GM21381 (cell line): ENCODE results near the gene ZGPAT.
A peak's percentile ranks its signal among the peaks of the same experiment; 100 is the strongest.

Experiments used
- ATAC-seq: cut with Tn5 transposase; IDR thresholded peaks from one replicate; pipeline ENCODE4 v1.9.1; 2021; ENCODE audit warnings: mild to moderate bottlenecking, moderate library complexity; ENCODE audit not compliant: unreplicated experiment

ZGPAT gene

GRCh38 chr20:63732118-63733095 lies 24.6 kb downstream of the ZGPAT start:
- no peak for ATAC-seq

DNA sequence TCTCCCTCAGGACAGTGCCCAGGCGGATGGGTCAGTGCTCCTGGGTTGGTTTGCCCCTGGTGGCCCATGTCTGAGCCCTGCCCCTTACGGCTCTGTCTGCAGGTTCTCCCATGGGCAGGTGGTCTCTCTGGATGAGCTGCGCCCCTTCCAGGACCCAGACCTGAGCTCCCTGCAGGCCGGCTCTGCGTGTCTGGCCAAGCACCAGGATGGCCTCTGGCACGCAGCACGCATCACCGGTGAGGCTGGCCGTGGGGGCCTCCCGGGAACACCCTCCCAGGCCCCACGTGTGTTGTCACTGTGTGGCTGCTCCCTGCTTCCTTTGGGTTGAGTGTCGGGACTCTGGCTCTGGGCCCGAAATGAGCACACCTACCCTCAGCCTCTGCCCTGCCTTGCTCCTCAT lies 25.3 kb downstream of the ZGPAT start:
- ATAC-seq, result no peak

DNA sequence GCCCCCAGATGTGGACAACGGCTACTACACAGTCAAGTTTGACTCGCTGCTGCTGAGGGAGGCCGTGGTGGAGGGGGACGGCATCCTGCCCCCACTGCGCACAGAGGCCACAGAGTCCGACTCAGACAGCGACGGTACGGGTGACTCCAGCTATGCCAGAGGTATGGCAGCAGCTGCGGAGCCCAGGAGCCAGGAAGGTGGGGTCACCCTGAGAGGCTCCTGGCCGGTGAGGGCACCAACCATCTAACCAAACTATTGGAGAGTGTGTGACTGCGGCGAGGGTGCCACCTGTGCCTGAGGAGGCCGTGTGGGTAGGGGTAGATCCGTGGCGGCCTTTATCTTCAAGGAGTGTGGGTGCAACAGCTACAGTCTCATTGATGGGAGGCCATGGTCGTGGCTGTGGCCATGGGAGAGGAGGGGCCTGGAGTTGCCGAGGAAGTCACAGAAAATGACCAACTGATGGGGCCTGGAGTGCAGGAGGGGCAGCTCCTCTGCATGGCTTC lies 25.8 kb downstream of the ZGPAT start:
- no peak for ATAC-seq

GRCh38 chr20:63734111-63734945 lies 26.5 kb downstream of the ZGPAT start:
- ATAC-seq, result no peak

- no peak for ATAC-seq
Observed at GRCh38 chr20:63734946-63735858, 27.4 kb downstream of the ZGPAT start.

- no peak for ATAC-seq
Observed at GRCh38 chr20:63735859-63736718, 28.2 kb downstream of the ZGPAT start, which contains the start of gene LIME1. TSS of gene LIME1 (plus strand) at chr20:63736664. CDS start at chr20:63737550, 886 bp downstream.

DNA sequence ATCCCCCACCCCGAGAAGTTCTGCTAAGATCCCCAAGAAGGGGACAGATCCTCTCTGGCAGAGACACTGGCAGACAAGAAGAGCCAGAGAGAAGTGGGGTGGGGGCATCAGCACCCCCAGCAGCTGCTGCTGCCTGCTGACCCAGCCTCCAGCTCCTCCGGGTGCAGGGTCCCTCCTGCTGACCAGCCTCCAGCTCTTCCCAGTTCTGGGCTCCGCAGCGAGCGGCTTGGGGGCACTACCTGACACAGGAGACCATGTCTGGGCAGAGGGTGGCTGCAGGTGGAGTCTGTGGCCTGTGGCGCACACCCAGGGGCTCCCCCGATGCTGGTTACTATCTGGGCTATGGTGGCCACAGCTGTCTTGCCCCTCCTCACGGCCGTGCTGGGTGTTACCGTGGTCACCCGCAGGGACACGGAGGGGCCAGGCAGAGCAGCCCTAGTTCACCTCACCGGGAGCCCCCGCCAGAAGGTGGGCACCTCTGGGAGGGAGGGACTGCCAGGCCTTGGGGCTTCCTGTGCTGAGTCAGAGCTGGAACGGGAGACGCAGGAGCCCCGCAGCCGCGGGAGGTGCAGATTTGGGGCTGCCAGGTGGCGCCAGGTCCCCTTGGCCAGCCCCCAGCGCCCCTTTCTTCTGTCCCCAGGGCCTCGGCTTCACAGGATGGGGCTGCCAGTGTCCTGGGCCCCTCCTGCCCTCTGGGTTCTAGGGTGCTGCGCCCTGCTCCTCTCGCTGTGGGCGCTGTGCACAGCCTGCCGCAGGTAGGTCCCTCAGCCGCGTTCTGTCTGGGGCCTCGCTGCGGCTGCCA lies 29.3 kb downstream of the ZGPAT start:
- ATAC-seq, result no peak

DNA sequence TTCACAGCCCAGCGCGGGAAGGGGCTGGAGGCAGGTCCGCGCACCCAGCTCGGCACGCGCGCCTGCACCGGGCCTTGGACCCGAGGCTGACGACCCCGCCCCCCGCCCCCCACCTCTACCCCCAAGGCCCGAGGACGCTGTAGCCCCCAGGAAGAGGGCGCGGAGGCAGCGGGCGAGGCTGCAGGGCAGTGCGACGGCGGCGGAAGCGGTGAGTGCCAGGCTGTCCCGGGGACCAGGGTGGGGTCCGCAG lies 29.8 kb downstream of the ZGPAT start:
- no peak for ATAC-seq

GRCh38 chr20:63737945-63738686 lies 30.3 kb downstream of the ZGPAT start:
- ATAC-seq, result no peak

- no peak for ATAC-seq
Observed at GRCh38 chr20:63738687-63739129, 30.9 kb downstream of the ZGPAT start.

GRCh38 chr20:63739130-63740069 lies 31.6 kb downstream of the ZGPAT start, which contains the start of gene SLC2A4RG:
TSS of gene SLC2A4RG (plus strand) at chr20:63739776. CDS start at chr20:63739913, 137 bp downstream.
- ATAC-seq, result peak; percentile 46

GRCh38 chr20:63740070-63740626 lies 32.3 kb downstream of the ZGPAT start:
- ATAC-seq, result peak; percentile 6

GRCh38 chr20:63740627-63741353 lies 33.0 kb downstream of the ZGPAT start:
- no peak for ATAC-seq

DNA sequence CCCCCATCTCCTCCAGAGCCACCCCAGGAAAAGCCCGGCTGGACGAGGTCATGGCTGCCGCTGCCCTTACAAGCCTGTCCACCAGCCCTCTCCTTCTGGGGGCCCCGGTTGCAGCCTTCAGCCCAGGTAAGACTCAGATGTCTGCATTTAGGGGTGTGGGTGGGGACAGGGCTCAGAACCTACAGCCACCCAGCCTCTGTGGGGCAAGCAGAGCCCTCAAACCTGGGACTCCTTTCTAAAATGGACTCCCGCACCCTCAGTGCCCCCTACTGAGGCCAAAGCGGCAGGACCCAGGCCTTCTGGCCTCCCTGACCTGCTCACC lies 33.5 kb downstream of the ZGPAT start:
- ATAC-seq, result no peak

DNA sequence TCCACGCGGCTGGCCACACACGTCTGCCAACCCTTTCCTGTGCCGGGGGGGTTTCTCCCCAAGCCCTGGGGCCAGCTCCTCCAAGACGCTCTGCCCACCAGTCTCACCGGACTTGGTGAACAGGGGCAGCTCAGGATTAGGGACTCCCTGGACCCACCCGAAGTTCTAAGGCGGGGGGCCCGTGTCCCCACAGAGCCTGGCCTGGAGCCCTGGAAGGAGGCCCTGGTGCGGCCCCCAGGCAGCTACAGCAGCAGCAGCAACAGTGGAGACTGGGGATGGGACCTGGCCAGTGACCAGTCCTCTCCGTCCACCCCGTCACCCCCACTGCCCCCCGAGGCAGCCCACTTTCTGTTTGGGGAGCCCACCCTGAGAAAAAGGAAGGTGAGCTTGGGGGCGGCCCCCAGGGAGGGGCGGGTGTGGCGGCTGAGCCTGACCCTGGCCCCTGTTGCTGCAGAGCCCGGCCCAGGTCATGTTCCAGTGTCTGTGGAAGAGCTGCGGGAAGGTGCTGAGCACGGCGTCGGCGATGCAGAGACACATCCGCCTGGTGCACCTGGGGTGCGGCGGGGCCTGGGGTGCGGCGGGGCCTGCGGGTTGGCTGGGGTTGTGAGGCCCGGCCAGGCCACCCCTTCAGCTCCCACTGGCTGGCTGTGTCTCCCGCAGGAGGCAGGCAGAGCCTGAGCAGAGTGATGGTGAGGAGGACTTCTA lies 34.0 kb downstream of the ZGPAT start:
- ATAC-seq, result no peak
